Raji (cell line): ENCODE measurements around the gene SMPD1.

Source experiments
- POLR2A ChIP-seq: IDR thresholded peaks from 2 replicates; pipeline ENCODE4 v1.6.1; 2011; ENCODE audit warnings: low read depth, low read length, control low read depth; ENCODE audit not compliant: insufficient read depth

SMPD1 gene

GRCh38 chr11:6377902-6378639 lies 12.2 kb upstream of the SMPD1 start:
- no peak for TF ChIP-seq POLR2A

DNA sequence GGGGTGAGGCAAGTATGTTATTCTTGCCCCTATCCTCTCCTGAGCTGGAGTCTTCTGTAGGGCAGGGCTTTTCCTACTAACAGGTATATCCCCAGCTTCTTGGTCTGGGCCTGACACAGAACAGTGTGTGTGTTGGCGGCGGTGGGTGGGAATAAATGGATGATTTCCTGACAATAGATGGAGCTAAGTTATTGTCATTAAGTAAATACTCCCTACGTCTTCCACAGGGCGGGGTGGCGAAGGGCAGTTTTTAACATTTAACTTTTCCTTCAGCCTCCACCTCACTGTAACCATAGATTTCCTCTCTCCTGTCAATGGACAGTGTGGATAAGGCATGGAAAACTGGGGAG lies 11.7 kb upstream of the SMPD1 start:
- no peak for TF ChIP-seq POLR2A

DNA sequence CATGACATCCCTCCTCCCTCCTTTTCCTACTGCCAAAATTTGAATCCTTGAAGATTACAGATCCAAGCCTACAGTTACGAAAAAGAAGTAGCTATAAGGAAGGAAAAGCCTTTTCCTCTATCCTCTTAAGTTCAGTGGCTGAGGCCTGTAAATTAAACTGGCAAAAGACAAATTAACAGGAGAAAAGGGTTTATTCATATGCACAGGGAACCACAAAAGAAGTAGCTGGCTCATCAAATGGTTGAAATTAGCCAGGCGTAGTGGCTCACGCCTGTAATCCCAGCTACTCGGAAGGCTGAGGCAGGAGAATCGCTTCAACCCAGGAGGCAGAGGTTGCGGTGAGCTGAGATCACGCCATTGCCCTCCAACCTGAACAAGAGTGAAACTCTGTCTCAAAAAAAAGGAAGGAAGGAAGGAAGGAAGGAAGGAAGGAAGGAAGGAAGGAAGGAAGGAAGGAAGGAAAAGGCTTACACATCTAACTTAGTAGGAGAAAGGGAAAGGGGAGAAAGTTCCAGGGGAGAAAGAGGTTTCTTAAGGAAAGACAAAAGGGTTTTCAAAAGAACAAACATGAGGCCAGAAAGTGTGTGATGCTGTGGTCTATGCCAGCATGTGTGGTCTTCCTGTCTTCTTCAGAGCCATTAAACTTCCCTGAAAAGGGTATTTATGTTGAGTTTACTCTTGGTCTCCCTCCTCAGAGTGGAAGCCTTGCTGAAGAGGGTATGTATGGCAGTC lies 5.1 kb upstream of the SMPD1 start:
- no peak for TF ChIP-seq POLR2A

DNA sequence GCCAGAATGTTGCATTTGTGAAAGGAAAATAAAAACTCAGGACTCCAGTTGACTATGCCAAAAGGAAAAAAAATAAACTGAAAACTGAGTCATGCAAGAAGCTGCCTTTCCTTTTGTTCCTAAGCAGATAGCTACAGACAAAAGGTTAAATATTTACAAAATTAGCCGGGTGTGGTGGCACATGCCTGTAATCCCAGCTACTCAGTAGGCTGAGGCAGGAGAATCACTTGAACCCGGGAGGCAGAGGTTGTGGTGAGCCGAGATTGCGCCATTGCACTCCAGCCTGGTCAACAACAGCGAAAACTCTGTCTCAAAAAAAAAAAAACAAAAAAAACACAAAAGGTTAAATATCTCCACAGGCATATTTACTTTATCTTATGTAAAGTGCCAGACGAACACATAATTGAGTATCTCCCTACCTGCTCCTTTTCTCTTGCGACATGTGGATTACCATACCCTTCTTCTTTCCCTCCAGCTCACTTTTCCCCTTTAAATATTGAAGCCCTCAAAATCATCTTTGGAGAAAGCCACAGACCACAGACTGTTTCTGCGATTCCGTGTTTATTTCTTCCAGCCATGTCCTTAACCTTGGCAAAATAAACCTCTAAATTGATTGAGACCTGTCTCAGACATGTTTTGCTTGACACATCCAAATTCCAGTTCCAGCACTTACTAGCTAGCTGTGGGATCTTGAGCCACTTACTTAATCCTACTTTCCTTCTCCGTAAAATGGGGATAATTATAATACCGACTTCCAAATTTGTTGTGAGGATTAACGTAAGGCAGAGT lies 2.3 kb upstream of the SMPD1 start:
- no peak for TF ChIP-seq POLR2A

GRCh38 chr11:6388748-6389147 lies 1.5 kb upstream of the SMPD1 start:
- no peak for TF ChIP-seq POLR2A

GRCh38 chr11:6390718-6391469 lies 620 bp downstream of the SMPD1 start:
- no peak for TF ChIP-seq POLR2A

GRCh38 chr11:6391537-6392134 lies 1.4 kb downstream of the SMPD1 start:
- no peak for TF ChIP-seq POLR2A

DNA sequence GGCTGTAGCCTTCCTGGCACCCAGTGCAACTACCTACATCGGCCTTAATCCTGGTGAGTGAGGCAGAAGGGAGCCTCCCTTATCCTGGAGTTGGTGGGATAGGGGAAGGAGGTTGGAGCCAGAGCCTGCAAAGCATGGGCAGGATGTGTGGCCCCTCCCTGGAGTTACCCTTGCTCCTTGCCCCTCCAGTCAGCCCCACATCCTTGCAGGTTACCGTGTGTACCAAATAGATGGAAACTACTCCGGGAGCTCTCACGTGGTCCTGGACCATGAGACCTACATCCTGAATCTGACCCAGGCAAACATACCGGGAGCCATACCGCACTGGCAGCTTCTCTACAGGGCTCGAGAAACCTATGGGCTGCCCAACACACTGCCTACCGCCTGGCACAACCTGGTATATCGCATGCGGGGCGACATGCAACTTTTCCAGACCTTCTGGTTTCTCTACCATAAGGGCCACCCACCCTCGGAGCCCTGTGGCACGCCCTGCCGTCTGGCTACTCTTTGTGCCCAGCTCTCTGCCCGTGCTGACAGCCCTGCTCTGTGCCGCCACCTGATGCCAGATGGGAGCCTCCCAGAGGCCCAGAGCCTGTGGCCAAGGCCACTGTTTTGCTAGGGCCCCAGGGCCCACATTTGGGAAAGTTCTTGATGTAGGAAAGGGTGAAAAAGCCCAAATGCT lies 3.9 kb downstream of the SMPD1 start:
- no peak for TF ChIP-seq POLR2A

DNA sequence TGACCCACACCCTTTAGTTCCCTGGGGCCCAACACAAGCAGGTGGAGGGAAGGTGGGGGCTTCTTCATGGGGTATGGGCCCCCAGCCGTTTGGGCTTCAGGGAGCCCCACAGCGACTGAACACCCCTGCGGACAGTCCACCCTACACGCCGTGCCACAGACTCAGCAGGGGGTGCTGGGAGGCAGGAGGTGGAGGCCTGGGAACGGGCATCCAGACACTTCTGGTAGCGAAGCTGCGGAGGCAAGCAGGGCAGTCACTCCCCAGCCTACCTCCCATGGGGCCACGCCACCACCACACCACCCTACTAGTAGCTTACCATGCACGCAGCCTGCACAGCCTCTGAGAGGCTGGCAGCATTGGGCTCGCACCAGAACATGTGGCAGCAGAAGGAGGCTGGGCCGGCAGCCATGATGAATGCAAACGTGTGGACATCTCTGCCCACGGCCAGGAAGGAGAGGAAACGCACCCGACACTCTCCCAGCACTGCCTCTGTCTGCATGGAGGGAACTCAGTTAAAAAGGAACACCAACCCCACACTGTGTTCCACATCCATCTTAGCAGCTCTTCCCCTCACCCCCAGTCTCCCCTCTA lies 5.3 kb downstream of the SMPD1 start:
- TF ChIP-seq POLR2A = no peak

DNA sequence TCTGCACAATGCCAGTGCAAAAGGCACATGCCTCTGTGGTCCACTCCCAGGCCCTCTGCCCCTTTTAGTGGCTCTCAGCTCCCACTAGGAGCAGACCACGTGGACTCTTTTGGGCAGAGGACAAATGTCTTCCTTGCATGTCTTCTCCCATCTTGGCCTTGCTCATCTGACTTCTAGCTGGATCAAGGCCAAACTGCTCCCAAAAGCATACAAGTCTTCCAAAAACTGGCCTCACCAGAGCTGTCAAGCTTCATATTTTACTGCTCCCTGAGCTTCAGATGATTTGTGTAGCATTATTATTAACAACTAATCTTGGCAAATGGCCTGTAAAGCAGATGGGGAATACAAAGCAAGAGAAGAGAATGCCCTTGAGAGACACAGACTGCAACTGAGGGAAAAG lies 6.9 kb downstream of the SMPD1 start:
- no peak for TF ChIP-seq POLR2A

DNA sequence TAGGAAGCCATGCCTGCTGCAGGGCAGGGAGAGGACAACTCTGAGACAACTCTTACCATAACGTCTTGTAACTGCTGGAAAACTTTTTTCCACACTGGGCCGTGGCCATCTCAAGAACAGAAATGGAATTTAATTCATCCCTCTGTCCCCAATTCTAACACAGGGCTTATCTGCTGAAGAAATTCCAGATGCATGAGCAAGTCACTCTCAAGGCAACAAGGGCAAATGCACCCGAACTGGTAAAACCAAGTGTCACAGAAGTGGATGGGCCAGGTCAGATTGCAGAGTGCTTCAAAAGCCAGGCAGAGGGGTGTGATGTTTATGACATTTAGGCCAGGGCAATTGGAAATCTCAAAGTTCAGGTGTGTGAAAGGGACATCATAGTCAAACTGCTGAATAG lies 7.4 kb downstream of the SMPD1 start:
- TF ChIP-seq POLR2A = no peak

DNA sequence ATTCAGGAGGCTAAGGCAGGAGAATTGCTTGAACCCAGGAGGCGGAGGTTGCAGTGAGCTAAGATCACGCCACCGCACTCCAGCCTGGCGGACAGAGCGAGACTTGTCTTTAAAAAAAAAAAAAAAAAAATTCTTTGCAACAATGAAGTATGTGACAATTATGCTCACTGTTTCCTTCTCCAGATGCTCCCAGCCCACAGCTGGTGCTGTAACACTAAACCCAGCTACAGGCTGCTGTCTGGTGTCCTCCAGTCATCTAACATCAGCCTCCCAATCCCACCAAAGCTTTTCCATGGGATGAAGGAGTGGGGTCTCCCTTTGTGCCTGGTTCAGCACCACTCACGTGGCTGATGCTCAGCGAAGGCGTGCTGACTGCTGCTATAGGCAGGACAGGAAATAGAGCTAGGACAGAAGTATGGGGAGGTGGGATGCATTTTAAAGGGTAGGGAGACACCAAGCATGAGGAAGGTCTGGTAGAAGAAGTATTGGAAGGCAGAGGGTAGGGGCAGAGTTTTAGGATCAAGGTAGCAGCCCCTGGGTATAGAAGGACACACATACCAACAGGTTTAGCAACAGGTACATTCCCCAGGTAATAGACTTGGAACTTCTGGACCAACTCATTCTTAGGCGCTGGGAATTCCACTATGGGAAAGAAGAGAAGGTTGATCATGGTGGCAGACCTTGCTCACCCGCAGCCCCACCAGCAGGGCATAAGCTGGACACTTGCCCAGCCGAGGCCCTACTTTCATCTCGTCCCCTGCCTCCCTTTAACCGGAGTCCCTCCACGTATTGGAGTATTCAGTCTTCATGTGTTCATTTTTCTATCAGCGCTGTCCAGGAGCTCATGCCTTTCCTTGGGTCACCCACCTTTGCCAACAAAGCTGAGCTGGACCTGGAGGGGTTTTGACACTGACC lies 10.4 kb downstream of the SMPD1 start:
- TF ChIP-seq POLR2A = no peak

DNA sequence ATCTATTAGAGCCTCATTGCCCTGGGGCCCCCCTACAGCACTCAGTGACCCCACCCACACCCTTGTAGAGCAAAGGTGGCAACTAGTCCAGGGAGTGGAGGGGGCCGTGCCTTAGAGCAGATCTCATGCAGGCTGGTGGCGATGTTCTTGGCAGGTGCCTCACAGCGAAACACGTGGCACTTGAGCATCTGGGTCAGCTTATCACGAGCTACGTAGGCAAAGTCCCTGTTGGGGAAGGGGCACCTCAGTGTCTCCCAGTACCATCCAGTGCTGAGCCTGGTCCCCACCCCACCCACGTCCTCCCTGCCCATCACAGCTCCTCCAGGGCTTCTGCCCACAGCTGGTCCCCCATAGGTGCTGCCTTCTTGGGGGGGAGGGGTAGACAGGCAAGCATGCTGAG lies 11.2 kb downstream of the SMPD1 start:
- no peak for TF ChIP-seq POLR2A
